Measurements from ENCODE around the gene RFNG. TPM values are rescaled to one million over a fixed set of nuclear protein-coding genes. Genes with fewer than 3 reads are reported as not detected.

The RFNG gene
- total RNA-seq, 4 donors from 2014 or later: 11.8 to 33.7 (median 23.3) TPM

- peaks cover 0 to 22% of the 10 kb centered on the region in 2 donors for H3K4me1 ChIP-seq
- no peaks in the 10 kb centered on the region for H3K36me3 ChIP-seq
- no peak for TF ChIP-seq POLR2A (IDR thresholded peaks at IDR 0.05)
- TF ChIP-seq, protein P1, sequence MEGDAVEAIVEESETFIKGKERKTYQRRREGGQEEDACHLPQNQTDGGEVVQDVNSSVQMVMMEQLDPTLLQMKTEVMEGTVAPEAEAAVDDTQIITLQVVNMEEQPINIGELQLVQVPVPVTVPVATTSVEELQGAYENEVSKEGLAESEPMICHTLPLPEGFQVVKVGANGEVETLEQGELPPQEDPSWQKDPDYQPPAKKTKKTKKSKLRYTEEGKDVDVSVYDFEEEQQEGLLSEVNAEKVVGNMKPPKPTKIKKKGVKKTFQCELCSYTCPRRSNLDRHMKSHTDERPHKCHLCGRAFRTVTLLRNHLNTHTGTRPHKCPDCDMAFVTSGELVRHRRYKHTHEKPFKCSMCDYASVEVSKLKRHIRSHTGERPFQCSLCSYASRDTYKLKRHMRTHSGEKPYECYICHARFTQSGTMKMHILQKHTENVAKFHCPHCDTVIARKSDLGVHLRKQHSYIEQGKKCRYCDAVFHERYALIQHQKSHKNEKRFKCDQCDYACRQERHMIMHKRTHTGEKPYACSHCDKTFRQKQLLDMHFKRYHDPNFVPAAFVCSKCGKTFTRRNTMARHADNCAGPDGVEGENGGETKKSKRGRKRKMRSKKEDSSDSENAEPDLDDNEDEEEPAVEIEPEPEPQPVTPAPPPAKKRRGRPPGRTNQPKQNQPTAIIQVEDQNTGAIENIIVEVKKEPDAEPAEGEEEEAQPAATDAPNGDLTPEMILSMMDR (IDR thresholded peaks at IDR 0.05): no peak
- H3K27ac ChIP-seq: no peak overlapping the region
- peaks cover 0 to 3% of the 10 kb centered on the region in 2 donors for H3K27me3 ChIP-seq
- no peak overlapping the region for H3K4me3 ChIP-seq
- H3K9me3 ChIP-seq: no peaks in the 10 kb centered on the region
- intact Hi-C loops (cut with DNase I; ENCODE audit: low total_unique reads): loop anchor here (5.0 kb wide), 1 partner anchor 118 kb away; no protein-coding TSS in a partner anchor
- DNase-seq: no peak
Observed at GRCh38 chr17:82034371-82035011, 17.1 kb downstream of the RFNG start.

- no peak for DNase-seq
- TF ChIP-seq, protein P1 (IDR thresholded peaks at IDR 0.05): no peak
- TF ChIP-seq POLR2A (IDR thresholded peaks at IDR 0.05): no peak
- Histone ChIP-seq H3K27me3 (peaks cover 0 to 3% of the 10 kb centered on the region in 2 donors), H3K27ac (no peak overlapping the region), H3K36me3 (no peaks in the 10 kb centered on the region), H3K4me1 (peaks cover 0 to 22% of the 10 kb centered on the region in 2 donors), H3K9me3 (no peaks in the 10 kb centered on the region), H3K4me3 (no peak overlapping the region)
- intact Hi-C loops (cut with DNase I; ENCODE audit: low total_unique reads): loop anchor here (5.0 kb wide), 1 partner anchor 119 kb away; no protein-coding TSS in a partner anchor
Observed at GRCh38 chr17:82033359-82034085, 18.1 kb downstream of the RFNG start.

DNA sequence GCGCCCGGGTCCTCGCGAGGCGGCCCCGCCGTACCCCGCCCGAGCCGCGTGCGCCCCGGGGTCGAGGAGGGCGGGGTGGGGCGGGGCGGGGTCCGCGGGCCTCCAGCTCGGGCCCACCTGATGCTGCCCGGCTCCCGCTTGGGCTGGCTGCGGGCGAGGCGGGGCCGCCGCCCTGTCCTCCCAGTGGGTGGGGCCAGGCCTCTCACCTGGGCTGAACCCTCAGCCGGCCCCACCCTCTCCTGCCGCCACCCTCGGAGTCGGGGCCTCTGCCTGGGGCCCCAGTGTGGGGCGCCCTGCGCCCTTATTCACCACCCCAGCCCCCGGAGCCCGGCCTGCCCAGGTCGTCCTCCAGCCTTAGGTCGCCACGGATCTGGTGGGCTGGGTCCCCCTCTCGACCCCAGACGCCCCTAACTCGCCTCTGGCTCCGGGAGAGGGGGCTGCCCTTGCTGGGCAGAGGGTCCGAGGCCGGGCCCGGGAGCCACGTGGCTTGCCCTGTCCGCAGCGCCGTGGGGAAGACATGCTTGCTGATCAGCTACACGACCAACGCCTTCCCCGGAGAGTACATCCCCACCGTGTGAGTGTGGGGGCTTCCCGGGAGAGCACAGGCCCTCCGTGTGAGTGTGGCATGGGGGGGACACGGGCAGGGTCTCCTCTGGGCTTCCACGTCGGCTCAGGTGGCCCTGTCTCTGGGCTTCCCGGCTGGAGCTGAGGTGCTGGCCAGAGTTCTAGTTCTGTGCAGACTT, 19.6 kb downstream of the RFNG start:
- H3K9me3 ChIP-seq: no peaks in the 10 kb centered on the region
- peaks cover 0 to 22% of the 10 kb centered on the region in 2 donors for H3K4me1 ChIP-seq
- no peak for DNase-seq
- H3K36me3 ChIP-seq: no peaks in the 10 kb centered on the region
- no peak overlapping the region for H3K4me3 ChIP-seq
- intact Hi-C loops (cut with DNase I; ENCODE audit: low total_unique reads): loop anchor here (5.0 kb wide), 1 partner anchor 120 kb away; no protein-coding TSS in a partner anchor
- TF ChIP-seq, protein P1 (IDR thresholded peaks at IDR 0.05): no peak
- TF ChIP-seq POLR2A (IDR thresholded peaks at IDR 0.05): no peak
- no peak overlapping the region for H3K27ac ChIP-seq
- H3K27me3 ChIP-seq: peaks cover 0 to 3% of the 10 kb centered on the region in 2 donors

- Histone ChIP-seq H3K27ac (no peak within 1 kb of the TSS), H3K36me3 (no peaks in the 10 kb centered on the region), H3K27me3 (peaks cover 0 to 3% of the 10 kb centered on the region in 2 donors), H3K4me3 (peak within 1 kb of the TSS; percentile 29 to 35), H3K4me1 (peaks cover 0 to 18% of the 10 kb centered on the region in 2 donors), H3K9me3 (no peaks in the 10 kb centered on the region)
- intact Hi-C loops (cut with DNase I; ENCODE audit: low total_unique reads): loop anchor here (5.0 kb wide), 1 partner anchor 121 kb away; no protein-coding TSS in a partner anchor
- no peak for TF ChIP-seq POLR2A (IDR thresholded peaks at IDR 0.05)
- TF ChIP-seq, protein P1 (IDR thresholded peaks at IDR 0.05): no peak
- DNase-seq: no peak
Observed at GRCh38 chr17:82031303-82031884, 20.2 kb downstream of the RFNG start, which contains the start of gene RAC3. TSS of gene RAC3 (plus strand) at chr17:82031678. CDS start at chr17:82031762, 84 bp downstream.

Data from uterus (tissue), 4 donors.